ENCODE measurements around the gene NDST1. TPM values are rescaled to one million over a fixed set of nuclear protein-coding genes. Genes with fewer than 3 reads are reported as not detected.

NDST1 gene
- total RNA-seq, 1 experiment from 2014 or later, result 33.1 TPM

DNA sequence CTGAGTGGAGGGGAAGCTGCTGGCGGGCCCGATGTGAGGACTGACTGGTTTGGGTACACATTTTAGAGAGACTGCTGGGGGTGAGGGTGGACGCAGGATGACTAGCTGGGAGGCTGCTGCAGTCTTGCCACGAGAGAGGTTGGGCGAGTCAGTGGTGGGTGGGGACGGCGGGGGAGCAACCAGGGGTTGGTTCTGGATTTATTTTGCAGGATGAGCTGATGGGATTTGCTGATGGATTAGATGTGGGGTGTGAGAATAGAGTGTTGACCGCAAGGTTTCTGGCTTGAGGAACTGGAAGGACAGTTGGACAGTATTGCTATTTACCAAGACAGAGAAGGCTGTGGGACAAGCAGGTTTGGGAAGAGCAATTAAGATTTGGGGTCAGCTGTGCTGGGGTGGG is 5.8 kb upstream of the NDST1 start:
- no peak overlapping the region for H3K4me3 ChIP-seq (replicated peaks in 1 of 2; ENCODE audit: low read depth in 1 of 2, low read length in 2 of 2)
- H3K4me2 ChIP-seq (ENCODE audit: low read length), result peak overlapping the region; percentile 26; the same call in 1 of the 2 replicates
- no peak for TF ChIP-seq EZH2phosphoT487 (IDR thresholded peaks at IDR 0.05; ENCODE audit: borderline replicate concordance)
- no peak for TF ChIP-seq POLR2A (IDR thresholded peaks at IDR 0.05; ENCODE audit: borderline replicate concordance, extremely low read depth, insufficient read depth, insufficient read length)
- TF ChIP-seq RAD21 (IDR thresholded peaks at IDR 0.05; ENCODE audit: low read depth), result no peak
- H3K27ac ChIP-seq (ENCODE audit: low read depth, low read length), result no peak overlapping the region
- H4K20me1 ChIP-seq (ENCODE audit: insufficient read depth), result no peaks in the 10 kb centered on the region; the same call in 1 of the 2 replicates
- no peaks in the 10 kb centered on the region for H3K27me3 ChIP-seq (ENCODE audit: insufficient read depth, low read length)
- ChIA-PET RAD21 (ENCODE audit: low non-redundant PET in 1 of 2, low total read pairs in 2 of 2, uncharacterized antibody in 2 of 2, unreplicated experiment in 2 of 2) (no interaction called here), CTCF (no interaction called here), POLR2A (interaction anchor here (1.1 kb wide), 1 partner anchor 9 kb away, joined by 3 read pairs; no protein-coding TSS in a partner anchor)
- H2AFZ ChIP-seq (ENCODE audit: low read depth, low read length, poor library complexity, severe bottlenecking), result no peak overlapping the region
- no peaks in the 10 kb centered on the region for H3K9me3 ChIP-seq (ENCODE audit: control insufficient read depth in 1 of 2, insufficient read depth in 1 of 2, low read depth in 1 of 2, low read length in 2 of 2)
- no peaks in the 10 kb centered on the region for H3K9me2 ChIP-seq (ENCODE audit: insufficient read depth)
- no TSS peak for BruUV-seq (replicated peaks)
- no peak overlapping the region for H3K9ac ChIP-seq (ENCODE audit: low read length)
- no peak for ATAC-seq
- peaks cover 85% of the 10 kb centered on the region for H3K79me2 ChIP-seq (ENCODE audit: insufficient read depth, low read length)
- H3K36me3 ChIP-seq (ENCODE audit: control insufficient read depth in 1 of 2, insufficient read depth in 2 of 2, low read length in 2 of 2), result no peaks in the 10 kb centered on the region
- intact Hi-C loops (cut with micrococcal nuclease), result no loop called here
- H3K4me1 ChIP-seq (ENCODE audit: control insufficient read depth in 1 of 2, insufficient read depth in 2 of 2, low read length in 2 of 2), result peaks cover 22 to 50% of the 10 kb centered on the region in 2 experiments
- no peak for DNase-seq (ENCODE audit: low read depth, low spot score)

DNA sequence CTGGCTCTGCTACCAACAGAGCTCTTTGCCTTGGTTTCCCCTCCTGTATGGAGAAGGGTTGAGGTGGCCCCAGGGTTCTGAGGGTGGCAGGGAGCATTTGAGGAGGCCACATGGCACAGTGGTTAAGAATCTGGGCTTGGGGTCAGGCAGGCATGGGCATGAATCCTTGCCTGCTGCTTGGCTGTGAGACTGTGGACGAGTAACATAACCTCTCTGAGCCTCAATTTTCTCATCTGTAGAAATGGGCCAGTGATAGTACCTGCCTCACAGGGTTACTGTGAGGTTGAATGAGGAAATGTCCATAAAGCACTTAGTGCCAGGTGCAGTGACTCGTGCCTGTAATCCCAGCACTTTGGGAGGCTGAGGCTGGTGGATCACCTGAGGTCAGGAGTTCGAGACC is 5.1 kb upstream of the NDST1 start:
- no peak for DNase-seq (ENCODE audit: low read depth, low spot score)
- ChIA-PET RAD21 (ENCODE audit: low non-redundant PET in 1 of 2, low total read pairs in 2 of 2, uncharacterized antibody in 2 of 2, unreplicated experiment in 2 of 2) (no interaction called here), CTCF (no interaction called here), POLR2A (no interaction called here)
- Histone ChIP-seq H3K27ac (ENCODE audit: low read depth, low read length) (no peak overlapping the region), H4K20me1 (ENCODE audit: insufficient read depth) (no peaks in the 10 kb centered on the region; the same call in 1 of the 2 replicates), H3K9me2 (ENCODE audit: insufficient read depth) (no peaks in the 10 kb centered on the region), H3K9ac (ENCODE audit: low read length) (0 out of 2 replicates have a peak overlapping the region, but pooled peaks have one; percentile 14), H3K27me3 (ENCODE audit: insufficient read depth, low read length) (no peaks in the 10 kb centered on the region), H3K36me3 (ENCODE audit: control insufficient read depth in 1 of 2, insufficient read depth in 2 of 2, low read length in 2 of 2) (no peaks in the 10 kb centered on the region), H3K4me2 (ENCODE audit: low read length) (peak overlapping the region; percentile 26; the same call in 1 of the 2 replicates), H2AFZ (ENCODE audit: low read depth, low read length, poor library complexity, severe bottlenecking) (no peak overlapping the region), H3K79me2 (ENCODE audit: insufficient read depth, low read length) (peaks cover 88% of the 10 kb centered on the region), H3K9me3 (ENCODE audit: control insufficient read depth in 1 of 2, insufficient read depth in 1 of 2, low read depth in 1 of 2, low read length in 2 of 2) (no peaks in the 10 kb centered on the region), H3K4me3 (replicated peaks in 1 of 2; ENCODE audit: low read depth in 1 of 2, low read length in 2 of 2) (no peak overlapping the region), H3K4me1 (ENCODE audit: control insufficient read depth in 1 of 2, insufficient read depth in 2 of 2, low read length in 2 of 2) (peaks cover 16 to 47% of the 10 kb centered on the region in 2 experiments)
- intact Hi-C loops (cut with micrococcal nuclease), result no loop called here
- no TSS peak for BruUV-seq (replicated peaks)
- ATAC-seq, result no peak
- TF ChIP-seq CBX3 (IDR thresholded peaks at IDR 0.05; ENCODE audit: low read depth) (no peak), JUND (IDR thresholded peaks at IDR 0.05) (no peak), ZNF274 (IDR thresholded peaks at IDR 0.05; ENCODE audit: low read depth, low read length) (no peak), TCF7L2 (IDR thresholded peaks at IDR 0.05; ENCODE audit: borderline replicate concordance, extremely low read depth, insufficient read depth, insufficient read length) (no peak)
